IMR-90 (cell line): ENCODE measurements around the gene GSTM1.

ENCODE experiments used
- BHLHE40 ChIP-seq: fragments of 150-350 bp; IDR thresholded peaks from 2 replicates; pipeline ENCODE4 v1.6.1; 2016; ENCODE audit warnings: mild to moderate bottlenecking, low read depth, low read length
- CEBPB ChIP-seq: IDR thresholded peaks from 2 replicates; pipeline ENCODE4 v1.6.1; 2012; ENCODE audit warnings: low read depth, low read length, improper control_type of control experiment
- FOS ChIP-seq: fragments of 150-350 bp; IDR thresholded peaks from 2 replicates; pipeline ENCODE4 v1.6.1; 2016; ENCODE audit warnings: low read depth, low read length
- MXI1 ChIP-seq: IDR thresholded peaks from 2 replicates; pipeline ENCODE4 v1.6.1; 2012; ENCODE audit warnings: low read depth, mild to moderate bottlenecking, low read length, moderate library complexity, borderline replicate concordance
- NFE2L2 ChIP-seq: fragments of 150-350 bp; IDR thresholded peaks from 2 replicates; pipeline ENCODE4 v1.6.1; 2016; ENCODE audit warnings: low read depth, mild to moderate bottlenecking, low read length
- POLR2A ChIP-seq: IDR thresholded peaks from 2 replicates; pipeline ENCODE4 v1.6.1; 2012; ENCODE audit warnings: mild to moderate bottlenecking, low read depth, low read length
- RAD21 ChIP-seq: IDR thresholded peaks from 2 replicates; pipeline ENCODE4 v1.6.1; 2012; ENCODE audit warnings: low read length, improper control_type of control experiment
- RCOR1 ChIP-seq: IDR thresholded peaks from 2 replicates; pipeline ENCODE4 v1.6.1; 2012; ENCODE audit warnings: mild to moderate bottlenecking, low read length, improper control_type of control experiment; ENCODE audit not compliant: insufficient replicate concordance
- RFX5 ChIP-seq: IDR thresholded peaks from 2 replicates; pipeline ENCODE4 v1.8.0; 2012; ENCODE audit warnings: low read depth, mild to moderate bottlenecking, low read length, moderate library complexity
- SMC3 ChIP-seq: fragments of 150-350 bp; IDR thresholded peaks from 2 replicates; pipeline ENCODE4 v1.6.1; 2016; ENCODE audit warnings: low read depth, mild to moderate bottlenecking, antibody characterized with exemption, low read length, moderate library complexity
- TF ChIP-seq, protein P1 (sequence below): conservative IDR thresholded peaks from 2 replicates; pipeline ENCODE4 v1.5.1; 2012; ENCODE audit warnings: mild to moderate bottlenecking, low read depth, low read length, improper control_type of control experiment
- TF ChIP-seq, protein P2 (sequence below): fragments of 150-350 bp; IDR thresholded peaks from 2 replicates; pipeline ENCODE4 v1.6.1; 2017; ENCODE audit warnings: mild to moderate bottlenecking, antibody characterized with exemption, low read length, low read depth
- TF ChIP-seq, protein P3 (sequence below): fragments of 150-350 bp; IDR thresholded peaks from 2 replicates; pipeline ENCODE4 v1.6.1; 2016; ENCODE audit warnings: low read depth, mild to moderate bottlenecking, low read length, moderate library complexity, borderline replicate concordance

DNA sequence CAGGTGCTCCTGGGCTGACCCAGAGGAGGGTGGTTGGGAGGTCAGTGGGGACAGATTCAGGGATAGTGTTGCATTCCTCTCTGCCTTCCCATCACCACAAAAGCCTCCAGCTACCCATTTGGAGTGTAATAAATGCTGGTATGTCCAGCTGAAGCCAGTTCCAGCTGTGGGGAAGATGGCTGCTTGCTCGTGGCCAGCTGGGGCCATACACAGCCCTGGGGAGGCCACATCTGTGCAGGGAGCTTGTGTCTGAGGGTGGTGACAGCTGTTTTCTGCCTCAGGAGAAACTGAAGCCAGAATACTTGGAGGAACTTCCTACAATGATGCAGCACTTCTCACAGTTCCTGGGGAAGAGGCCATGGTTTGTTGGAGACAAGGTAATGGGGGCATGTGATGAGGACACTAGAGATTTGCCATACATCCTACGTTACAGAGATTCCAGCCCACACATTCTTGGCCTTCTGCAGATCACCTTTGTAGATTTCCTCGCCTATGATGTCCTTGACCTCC is 29.0 kb upstream of the GSTM1 start:
- TF ChIP-seq, protein P1, sequence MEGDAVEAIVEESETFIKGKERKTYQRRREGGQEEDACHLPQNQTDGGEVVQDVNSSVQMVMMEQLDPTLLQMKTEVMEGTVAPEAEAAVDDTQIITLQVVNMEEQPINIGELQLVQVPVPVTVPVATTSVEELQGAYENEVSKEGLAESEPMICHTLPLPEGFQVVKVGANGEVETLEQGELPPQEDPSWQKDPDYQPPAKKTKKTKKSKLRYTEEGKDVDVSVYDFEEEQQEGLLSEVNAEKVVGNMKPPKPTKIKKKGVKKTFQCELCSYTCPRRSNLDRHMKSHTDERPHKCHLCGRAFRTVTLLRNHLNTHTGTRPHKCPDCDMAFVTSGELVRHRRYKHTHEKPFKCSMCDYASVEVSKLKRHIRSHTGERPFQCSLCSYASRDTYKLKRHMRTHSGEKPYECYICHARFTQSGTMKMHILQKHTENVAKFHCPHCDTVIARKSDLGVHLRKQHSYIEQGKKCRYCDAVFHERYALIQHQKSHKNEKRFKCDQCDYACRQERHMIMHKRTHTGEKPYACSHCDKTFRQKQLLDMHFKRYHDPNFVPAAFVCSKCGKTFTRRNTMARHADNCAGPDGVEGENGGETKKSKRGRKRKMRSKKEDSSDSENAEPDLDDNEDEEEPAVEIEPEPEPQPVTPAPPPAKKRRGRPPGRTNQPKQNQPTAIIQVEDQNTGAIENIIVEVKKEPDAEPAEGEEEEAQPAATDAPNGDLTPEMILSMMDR = no peak
- TF ChIP-seq RAD21 = no peak
- no peak for TF ChIP-seq POLR2A
- TF ChIP-seq, protein P2, sequence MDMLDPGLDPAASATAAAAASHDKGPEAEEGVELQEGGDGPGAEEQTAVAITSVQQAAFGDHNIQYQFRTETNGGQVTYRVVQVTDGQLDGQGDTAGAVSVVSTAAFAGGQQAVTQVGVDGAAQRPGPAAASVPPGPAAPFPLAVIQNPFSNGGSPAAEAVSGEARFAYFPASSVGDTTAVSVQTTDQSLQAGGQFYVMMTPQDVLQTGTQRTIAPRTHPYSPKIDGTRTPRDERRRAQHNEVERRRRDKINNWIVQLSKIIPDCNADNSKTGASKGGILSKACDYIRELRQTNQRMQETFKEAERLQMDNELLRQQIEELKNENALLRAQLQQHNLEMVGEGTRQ = no peak
- TF ChIP-seq BHLHE40 = no peak
- TF ChIP-seq MXI1 = no peak
- TF ChIP-seq, protein P3, sequence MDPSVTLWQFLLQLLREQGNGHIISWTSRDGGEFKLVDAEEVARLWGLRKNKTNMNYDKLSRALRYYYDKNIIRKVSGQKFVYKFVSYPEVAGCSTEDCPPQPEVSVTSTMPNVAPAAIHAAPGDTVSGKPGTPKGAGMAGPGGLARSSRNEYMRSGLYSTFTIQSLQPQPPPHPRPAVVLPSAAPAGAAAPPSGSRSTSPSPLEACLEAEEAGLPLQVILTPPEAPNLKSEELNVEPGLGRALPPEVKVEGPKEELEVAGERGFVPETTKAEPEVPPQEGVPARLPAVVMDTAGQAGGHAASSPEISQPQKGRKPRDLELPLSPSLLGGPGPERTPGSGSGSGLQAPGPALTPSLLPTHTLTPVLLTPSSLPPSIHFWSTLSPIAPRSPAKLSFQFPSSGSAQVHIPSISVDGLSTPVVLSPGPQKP = no peak
- TF ChIP-seq CEBPB = no peak
- no peak for TF ChIP-seq SMC3
- no peak for TF ChIP-seq FOS
- no peak for TF ChIP-seq NFE2L2
- no peak for TF ChIP-seq RCOR1
- TF ChIP-seq RFX5 = no peak
